ENCODE measurements around the gene KL.

The KL gene

GRCh38 chr13:32984857-32985626 is 31.2 kb upstream of the KL start:
- H3K4me3 ChIP-seq (ENCODE audit: low read depth, low read length) = no peak overlapping the region
- TF ChIP-seq CTCF (IDR thresholded peaks at IDR 0.05; ENCODE audit: low read depth, low read length) = no peak
- DNase-seq = no peak

DNA sequence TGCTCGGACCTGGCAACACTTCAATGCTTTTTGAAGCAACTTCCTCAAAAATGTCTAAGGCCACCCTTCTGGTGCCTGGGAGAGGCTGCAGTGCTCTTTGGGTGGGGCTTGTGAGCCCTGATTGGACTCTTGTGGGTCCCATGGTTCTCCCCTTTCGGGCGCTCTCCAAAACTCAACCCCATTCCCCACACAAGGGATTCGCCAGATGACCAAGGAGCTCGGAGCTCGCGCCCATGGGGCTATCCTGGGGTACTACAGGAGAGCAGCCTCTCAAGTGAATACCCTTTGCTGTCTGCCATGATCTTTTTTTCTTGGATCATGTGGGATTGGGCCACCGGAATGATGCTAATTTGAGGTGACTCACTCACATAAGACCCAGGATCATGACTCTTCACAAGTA is 29.7 kb upstream of the KL start:
- H3K36me3 ChIP-seq = no peaks in the 10 kb centered on the region
- H3K27ac ChIP-seq = no peak overlapping the region
- no peaks in the 10 kb centered on the region for H3K27me3 ChIP-seq (ENCODE audit: insufficient read depth, low read depth, severe bottlenecking)
- no peaks in the 10 kb centered on the region for H3K9me3 ChIP-seq (ENCODE audit: severe bottlenecking)
- DNase-seq = no peak
- H3K4me3 ChIP-seq (ENCODE audit: low read depth, low read length) = no peak overlapping the region
- TF ChIP-seq CTCF (IDR thresholded peaks at IDR 0.05; ENCODE audit: low read depth, low read length) = no peak

More at GRCh38 chr13:32984857-32985626, 31.2 kb upstream of the KL start:
- Histone ChIP-seq H3K27me3 (ENCODE audit: insufficient read depth, low read depth, severe bottlenecking) (no peaks in the 10 kb centered on the region), H3K27ac (no peak overlapping the region), H3K9me3 (ENCODE audit: severe bottlenecking) (no peaks in the 10 kb centered on the region), H3K36me3 (no peaks in the 10 kb centered on the region)

GRCh38 chr13:32987462-32987861 is 28.8 kb upstream of the KL start:
- no peaks in the 10 kb centered on the region for H3K9me3 ChIP-seq (ENCODE audit: severe bottlenecking)
- no peaks in the 10 kb centered on the region for H3K36me3 ChIP-seq
- no peak overlapping the region for H3K4me3 ChIP-seq (ENCODE audit: low read depth, low read length)
- H3K27ac ChIP-seq = no peak overlapping the region
- H3K27me3 ChIP-seq (ENCODE audit: insufficient read depth, low read depth, severe bottlenecking) = no peaks in the 10 kb centered on the region
- no peak for DNase-seq
- no peak for TF ChIP-seq CTCF (IDR thresholded peaks at IDR 0.05; ENCODE audit: low read depth, low read length)

GRCh38 chr13:32988608-32989289 is 27.5 kb upstream of the KL start:
- Histone ChIP-seq H3K9me3 (ENCODE audit: severe bottlenecking) (no peaks in the 10 kb centered on the region), H3K36me3 (no peaks in the 10 kb centered on the region), H3K4me3 (ENCODE audit: low read depth, low read length) (no peak overlapping the region), H3K27me3 (ENCODE audit: insufficient read depth, low read depth, severe bottlenecking) (no peaks in the 10 kb centered on the region), H3K27ac (no peak overlapping the region)
- no peak for DNase-seq
- TF ChIP-seq CTCF (IDR thresholded peaks at IDR 0.05; ENCODE audit: low read depth, low read length) = no peak

DNA sequence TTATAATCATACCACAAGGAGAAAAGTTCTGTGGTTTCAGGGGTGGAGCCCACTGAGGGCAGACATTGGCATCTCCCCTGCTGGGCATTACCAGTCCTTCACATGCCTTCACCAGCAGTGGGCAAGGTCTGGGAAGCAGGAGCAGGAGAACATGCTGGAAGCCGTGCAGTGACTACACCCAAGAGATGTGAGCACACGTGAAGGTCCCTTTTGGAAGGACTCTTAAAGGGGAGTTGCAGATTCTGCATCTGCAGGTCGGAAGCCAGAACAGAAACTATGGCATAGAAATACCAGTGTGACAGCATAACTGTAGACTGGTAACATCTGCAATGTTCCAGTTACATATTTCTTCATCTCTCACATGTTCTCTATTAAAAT is 26.9 kb upstream of the KL start:
- no peak for TF ChIP-seq CTCF (IDR thresholded peaks at IDR 0.05; ENCODE audit: low read depth, low read length)
- Histone ChIP-seq H3K27me3 (ENCODE audit: insufficient read depth, low read depth, severe bottlenecking) (no peaks in the 10 kb centered on the region), H3K27ac (no peak overlapping the region), H3K36me3 (no peaks in the 10 kb centered on the region), H3K4me3 (ENCODE audit: low read depth, low read length) (no peak overlapping the region), H3K9me3 (ENCODE audit: severe bottlenecking) (no peaks in the 10 kb centered on the region)
- DNase-seq = no peak

Data from WERI-Rb-1 (cell line).